HG02571 (cell line): ENCODE measurements around the gene ANG.

Experiments used
- ATAC-seq: cut with Tn5 transposase; IDR thresholded peaks from one replicate; pipeline ENCODE4 v1.9.1; 2021; ENCODE audit warnings: mild to moderate bottlenecking, moderate library complexity; ENCODE audit not compliant: unreplicated experiment

ANG gene

GRCh38 chr14:20675669-20676068 is 12.9 kb upstream of the ANG start:
- ATAC-seq, result peak; percentile 63

GRCh38 chr14:20676072-20676471 is 12.5 kb upstream of the ANG start:
- no peak for ATAC-seq

- ATAC-seq, result no peak
These were observed 8.7 kb upstream of the ANG start for GRCh38 chr14:20679907-20680306.

GRCh38 chr14:20680363-20680762 is 8.2 kb upstream of the ANG start:
- no peak for ATAC-seq

GRCh38 chr14:20680843-20681347 is 7.7 kb upstream of the ANG start:
- peak; percentile 27 for ATAC-seq

- no peak for ATAC-seq
These were observed 7.0 kb upstream of the ANG start for GRCh38 chr14:20681348-20682126.

GRCh38 chr14:20682127-20682434 is 6.5 kb upstream of the ANG start:
- ATAC-seq, result no peak

- ATAC-seq, result peak; percentile 40
These were observed 6.0 kb upstream of the ANG start for GRCh38 chr14:20682435-20683124.

- peak; percentile 26 for ATAC-seq
These were observed 5.3 kb upstream of the ANG start for GRCh38 chr14:20683125-20683890.

GRCh38 chr14:20683891-20684661 is 4.5 kb upstream of the ANG start, which contains the start of gene RNASE4:
TSS of gene RNASE4 (plus strand) at chr14:20684560. CDS start at chr14:20699372, 14,812 bp downstream.
- ATAC-seq, result peak; percentile 27

GRCh38 chr14:20684662-20685456 is 3.7 kb upstream of the ANG start:
- no peak for ATAC-seq

- ATAC-seq, result no peak
These were observed 2.0 kb upstream of the ANG start for GRCh38 chr14:20686386-20687143.

GRCh38 chr14:20687362-20688166 is 1.0 kb upstream of the ANG start:
- no peak for ATAC-seq

- peak; percentile 68 for ATAC-seq
These were observed 2.5 kb downstream of the ANG start for GRCh38 chr14:20690848-20691640.

GRCh38 chr14:20692116-20692751 is 3.7 kb downstream of the ANG start:
- no peak for ATAC-seq

- ATAC-seq, result no peak
These were observed 8.2 kb downstream of the ANG start for GRCh38 chr14:20696764-20697163.
